Neural progenitor cell (in vitro differentiated cells): ENCODE measurements around the gene PACC1. TPM values are rescaled to one million over a fixed set of nuclear protein-coding genes. Genes with fewer than 3 reads are reported as not detected.

Experiments used
- DNase-seq: peaks from one replicate; pipeline ENCODE4 v3.0.0-alpha.2; 2016; ENCODE audit warnings: low spot score
- H2AFZ ChIP-seq: fragments of 200-600 bp; sonication (generic); replicated peaks from 2 replicates; pipeline ENCODE4 v1.6.1; 2016; ENCODE audit warnings: antibody characterized with exemption
- H3F3A ChIP-seq: fragments of 200-600 bp; sonication (generic); 2 replicates; pipeline ENCODE4 v1.6.1; 2016; ENCODE audit warnings: antibody characterized with exemption, low read depth
- H3K27ac ChIP-seq: fragments of 200-600 bp; sonication (generic); 2 replicates; pipeline ENCODE4 v1.5.1; 2016; ENCODE audit warnings: mild to moderate bottlenecking
- H3K27me3 ChIP-seq: fragments of 200-600 bp; sonication (generic); 2 replicates; pipeline ENCODE4 v1.6.1; 2016; ENCODE audit warnings: mild to moderate bottlenecking, moderate library complexity
- H3K36me3 ChIP-seq: fragments of 200-600 bp; sonication (generic); 2 replicates; pipeline ENCODE4 v1.5.1; 2016
- H3K4me1 ChIP-seq: fragments of 200-600 bp; sonication (generic); 2 replicates; pipeline ENCODE4 v1.6.1; 2016; ENCODE audit warnings: mixed run types
- H3K4me2 ChIP-seq: fragments of 200-600 bp; sonication (generic); 2 replicates; pipeline ENCODE4 v1.6.1; 2016
- H3K4me3 ChIP-seq: fragments of 200-600 bp; sonication (generic); 2 replicates; pipeline ENCODE4 v1.5.1; 2016
- H3K79me2 ChIP-seq: fragments of 200-600 bp; sonication (generic); 2 replicates; pipeline ENCODE4 v1.6.1; 2016; ENCODE audit warnings: low read depth
- H3K9ac ChIP-seq: fragments of 200-600 bp; sonication (generic); 2 replicates; pipeline ENCODE4 v1.6.1; 2016
- H3K9me3 ChIP-seq: fragments of 200-600 bp; sonication (generic); 2 replicates; pipeline ENCODE4 v1.5.1; 2016; ENCODE audit warnings: low read depth
- H4K20me1 ChIP-seq: fragments of 200-600 bp; sonication (generic); 2 replicates; pipeline ENCODE4 v1.6.1; 2016; ENCODE audit warnings: low read depth
- H3K27ac Mint-ChIP-seq: 3 replicates; pipeline ENCODE4 v1.8.0; 2021; ENCODE audit warnings: mixed read lengths
- H3K27me3 Mint-ChIP-seq: 2 replicates; pipeline ENCODE4 v1.8.0; 2022; ENCODE audit warnings: low read depth, mild to moderate bottlenecking, inconsistent platforms, moderate library complexity, mixed read lengths; ENCODE audit not compliant: insufficient read depth
- H3K36me3 Mint-ChIP-seq: 3 replicates; pipeline ENCODE4 v1.8.0; 2021; ENCODE audit warnings: mixed read lengths
- H3K4me1 Mint-ChIP-seq: 3 replicates; pipeline ENCODE4 v1.8.0; 2021; ENCODE audit warnings: mixed read lengths
- H3K4me3 Mint-ChIP-seq: 3 replicates; pipeline ENCODE4 v1.8.0; 2021; ENCODE audit warnings: mild to moderate bottlenecking, moderate library complexity, mixed read lengths
- H3K9me3 Mint-ChIP-seq: 3 replicates; pipeline ENCODE4 v1.8.0; 2020; ENCODE audit warnings: mixed read lengths
- EZH2 ChIP-seq: fragments of 200-600 bp; sonication (generic); IDR thresholded peaks from 2 replicates; pipeline ENCODE4 v1.6.1; 2017; ENCODE audit warnings: antibody characterized with exemption, mild to moderate bottlenecking, moderate library complexity
- EZH2phosphoT487 ChIP-seq: fragments of 200-600 bp; sonication (generic); IDR thresholded peaks from 2 replicates; pipeline ENCODE4 v1.6.1; 2017; ENCODE audit warnings: antibody characterized with exemption
- total RNA-seq: library from RNA; depleted of rRNA; stranded (reverse); fragments of >200 nt; gene quantifications from 2 replicates; pipeline ENCODE4 v1.2.3, GENCODE V29; 2015; ENCODE audit warnings: low replicate concordance
- TF ChIP-seq, protein P1 (sequence below): fragments of 200-600 bp; sonication (generic); IDR thresholded peaks from 2 replicates; pipeline ENCODE4 v1.5.1; 2017; ENCODE audit warnings: antibody characterized with exemption, mild to moderate bottlenecking

The PACC1 gene
- total RNA-seq, 1 donor from 2014 or later = 21.1 TPM

GRCh38 chr1:212351588-212352362 lies 62.9 kb downstream of the PACC1 start:
- no peak overlapping the region for H3K4me3 Mint-ChIP-seq
- H3K9me3 Mint-ChIP-seq = no peaks in the 10 kb centered on the region
- Histone ChIP-seq H3K79me2 (no peaks in the 10 kb centered on the region), H3K4me1 (no peaks in the 10 kb centered on the region), H4K20me1 (no peaks in the 10 kb centered on the region), H3K9me3 (no peaks in the 10 kb centered on the region), H3K4me2 (no peak overlapping the region), H3K9ac (no peak overlapping the region), H3F3A (no peaks in the 10 kb centered on the region), H3K36me3 (no peaks in the 10 kb centered on the region), H2AFZ (no peak overlapping the region), H3K27me3 (no peaks in the 10 kb centered on the region), H3K27ac (no peak overlapping the region), H3K4me3 (no peak overlapping the region)
- H3K27ac Mint-ChIP-seq = no peak overlapping the region
- no peak for DNase-seq
- H3K36me3 Mint-ChIP-seq = peaks cover 1% of the 10 kb centered on the region
- no peaks in the 10 kb centered on the region for H3K4me1 Mint-ChIP-seq
- peaks cover 2% of the 10 kb centered on the region for H3K27me3 Mint-ChIP-seq
- TF ChIP-seq EZH2phosphoT487 (no peak), EZH2 (no peak)
- TF ChIP-seq, protein P1, sequence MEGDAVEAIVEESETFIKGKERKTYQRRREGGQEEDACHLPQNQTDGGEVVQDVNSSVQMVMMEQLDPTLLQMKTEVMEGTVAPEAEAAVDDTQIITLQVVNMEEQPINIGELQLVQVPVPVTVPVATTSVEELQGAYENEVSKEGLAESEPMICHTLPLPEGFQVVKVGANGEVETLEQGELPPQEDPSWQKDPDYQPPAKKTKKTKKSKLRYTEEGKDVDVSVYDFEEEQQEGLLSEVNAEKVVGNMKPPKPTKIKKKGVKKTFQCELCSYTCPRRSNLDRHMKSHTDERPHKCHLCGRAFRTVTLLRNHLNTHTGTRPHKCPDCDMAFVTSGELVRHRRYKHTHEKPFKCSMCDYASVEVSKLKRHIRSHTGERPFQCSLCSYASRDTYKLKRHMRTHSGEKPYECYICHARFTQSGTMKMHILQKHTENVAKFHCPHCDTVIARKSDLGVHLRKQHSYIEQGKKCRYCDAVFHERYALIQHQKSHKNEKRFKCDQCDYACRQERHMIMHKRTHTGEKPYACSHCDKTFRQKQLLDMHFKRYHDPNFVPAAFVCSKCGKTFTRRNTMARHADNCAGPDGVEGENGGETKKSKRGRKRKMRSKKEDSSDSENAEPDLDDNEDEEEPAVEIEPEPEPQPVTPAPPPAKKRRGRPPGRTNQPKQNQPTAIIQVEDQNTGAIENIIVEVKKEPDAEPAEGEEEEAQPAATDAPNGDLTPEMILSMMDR = no peak

- no peak overlapping the region for H3K9ac ChIP-seq
- Mint-ChIP-seq H3K4me1 (no peaks in the 10 kb centered on the region), H3K9me3 (no peaks in the 10 kb centered on the region), H3K27ac (no peak overlapping the region), H3K36me3 (no peaks in the 10 kb centered on the region), H3K4me3 (no peak overlapping the region), H3K27me3 (peaks cover 2% of the 10 kb centered on the region)
- no peaks in the 10 kb centered on the region for H3K36me3 ChIP-seq
- H3F3A ChIP-seq = no peaks in the 10 kb centered on the region
- H3K79me2 ChIP-seq = no peaks in the 10 kb centered on the region
- H3K4me2 ChIP-seq = no peak overlapping the region
- no peak for DNase-seq
- no peaks in the 10 kb centered on the region for H3K27me3 ChIP-seq
- TF ChIP-seq, protein P1 = no peak
- TF ChIP-seq EZH2phosphoT487 = no peak
- no peak for TF ChIP-seq EZH2
- no peak overlapping the region for H3K4me3 ChIP-seq
- no peaks in the 10 kb centered on the region for H4K20me1 ChIP-seq
- no peaks in the 10 kb centered on the region for H3K9me3 ChIP-seq
- no peak overlapping the region for H2AFZ ChIP-seq
- H3K4me1 ChIP-seq = no peaks in the 10 kb centered on the region
- no peak overlapping the region for H3K27ac ChIP-seq
Measured at GRCh38 chr1:212346601-212347000, 68.1 kb downstream of the PACC1 start.

GRCh38 chr1:212344905-212345304 lies 69.8 kb downstream of the PACC1 start:
- Mint-ChIP-seq H3K4me3 (no peak overlapping the region), H3K27ac (no peak overlapping the region), H3K9me3 (no peaks in the 10 kb centered on the region), H3K27me3 (peaks cover 2% of the 10 kb centered on the region), H3K4me1 (no peaks in the 10 kb centered on the region), H3K36me3 (no peaks in the 10 kb centered on the region)
- Histone ChIP-seq H3K36me3 (no peaks in the 10 kb centered on the region), H3K27me3 (no peaks in the 10 kb centered on the region), H3K4me3 (no peak overlapping the region), H3K9me3 (no peaks in the 10 kb centered on the region), H3K4me1 (no peaks in the 10 kb centered on the region), H3K79me2 (no peaks in the 10 kb centered on the region), H2AFZ (no peak overlapping the region), H3K4me2 (no peak overlapping the region), H3K27ac (no peak overlapping the region), H3K9ac (no peak overlapping the region), H4K20me1 (no peaks in the 10 kb centered on the region), H3F3A (no peaks in the 10 kb centered on the region)
- no peak for DNase-seq
- no peak for TF ChIP-seq EZH2phosphoT487
- TF ChIP-seq EZH2 = no peak
- TF ChIP-seq, protein P1 = no peak
